ENCODE measurements around the gene CDC73. TPM values are rescaled to one million over a fixed set of nuclear protein-coding genes. Genes with fewer than 3 reads are reported as not detected.

CDC73 gene
- total and polyA plus RNA-seq, 2 experiments from 2014 or later, result 25.6 to 45.8 TPM

GRCh38 chr1:193109619-193110018 is 12.2 kb upstream of the CDC73 start:
- TF ChIP-seq, protein P1, sequence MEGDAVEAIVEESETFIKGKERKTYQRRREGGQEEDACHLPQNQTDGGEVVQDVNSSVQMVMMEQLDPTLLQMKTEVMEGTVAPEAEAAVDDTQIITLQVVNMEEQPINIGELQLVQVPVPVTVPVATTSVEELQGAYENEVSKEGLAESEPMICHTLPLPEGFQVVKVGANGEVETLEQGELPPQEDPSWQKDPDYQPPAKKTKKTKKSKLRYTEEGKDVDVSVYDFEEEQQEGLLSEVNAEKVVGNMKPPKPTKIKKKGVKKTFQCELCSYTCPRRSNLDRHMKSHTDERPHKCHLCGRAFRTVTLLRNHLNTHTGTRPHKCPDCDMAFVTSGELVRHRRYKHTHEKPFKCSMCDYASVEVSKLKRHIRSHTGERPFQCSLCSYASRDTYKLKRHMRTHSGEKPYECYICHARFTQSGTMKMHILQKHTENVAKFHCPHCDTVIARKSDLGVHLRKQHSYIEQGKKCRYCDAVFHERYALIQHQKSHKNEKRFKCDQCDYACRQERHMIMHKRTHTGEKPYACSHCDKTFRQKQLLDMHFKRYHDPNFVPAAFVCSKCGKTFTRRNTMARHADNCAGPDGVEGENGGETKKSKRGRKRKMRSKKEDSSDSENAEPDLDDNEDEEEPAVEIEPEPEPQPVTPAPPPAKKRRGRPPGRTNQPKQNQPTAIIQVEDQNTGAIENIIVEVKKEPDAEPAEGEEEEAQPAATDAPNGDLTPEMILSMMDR (IDR thresholded peaks at IDR 0.05; ENCODE audit: low read depth, low read length), result no peak
- no peaks in the 10 kb centered on the region for H3K36me3 ChIP-seq
- no peak for DNase-seq (ENCODE audit: low read depth in 1 of 2, low spot score in 1 of 2)
- no peak overlapping the region for H3K4me3 ChIP-seq
- peaks cover 4% of the 10 kb centered on the region for H3K4me1 ChIP-seq (ENCODE audit: low read depth)
- H3K27me3 ChIP-seq, result no peaks in the 10 kb centered on the region
- H3K9me3 ChIP-seq (ENCODE audit: low read depth), result no peaks in the 10 kb centered on the region
- H3K27ac ChIP-seq, result no peak overlapping the region

GRCh38 chr1:193110246-193110645 is 11.6 kb upstream of the CDC73 start:
- no peaks in the 10 kb centered on the region for H3K9me3 ChIP-seq (ENCODE audit: low read depth)
- no peaks in the 10 kb centered on the region for H3K36me3 ChIP-seq
- no peak for DNase-seq (ENCODE audit: low read depth in 1 of 2, low spot score in 1 of 2)
- H3K4me1 ChIP-seq (ENCODE audit: low read depth), result peaks cover 4% of the 10 kb centered on the region
- H3K27me3 ChIP-seq, result no peaks in the 10 kb centered on the region
- TF ChIP-seq, protein P1 (IDR thresholded peaks at IDR 0.05; ENCODE audit: low read depth, low read length), result no peak
- no peak overlapping the region for H3K27ac ChIP-seq
- no peak overlapping the region for H3K4me3 ChIP-seq

- H3K4me1 ChIP-seq (ENCODE audit: low read depth), result peaks cover 5% of the 10 kb centered on the region
- no peak overlapping the region for H3K4me3 ChIP-seq
- TF ChIP-seq, protein P1 (IDR thresholded peaks at IDR 0.05; ENCODE audit: low read depth, low read length), result no peak
- H3K27ac ChIP-seq, result no peak overlapping the region
- no peaks in the 10 kb centered on the region for H3K9me3 ChIP-seq (ENCODE audit: low read depth)
- DNase-seq (ENCODE audit: low read depth in 1 of 2, low spot score in 1 of 2), result no peak
- no peaks in the 10 kb centered on the region for H3K27me3 ChIP-seq
- no peaks in the 10 kb centered on the region for H3K36me3 ChIP-seq
Observed at GRCh38 chr1:193110864-193111263, 11.0 kb upstream of the CDC73 start.

DNA sequence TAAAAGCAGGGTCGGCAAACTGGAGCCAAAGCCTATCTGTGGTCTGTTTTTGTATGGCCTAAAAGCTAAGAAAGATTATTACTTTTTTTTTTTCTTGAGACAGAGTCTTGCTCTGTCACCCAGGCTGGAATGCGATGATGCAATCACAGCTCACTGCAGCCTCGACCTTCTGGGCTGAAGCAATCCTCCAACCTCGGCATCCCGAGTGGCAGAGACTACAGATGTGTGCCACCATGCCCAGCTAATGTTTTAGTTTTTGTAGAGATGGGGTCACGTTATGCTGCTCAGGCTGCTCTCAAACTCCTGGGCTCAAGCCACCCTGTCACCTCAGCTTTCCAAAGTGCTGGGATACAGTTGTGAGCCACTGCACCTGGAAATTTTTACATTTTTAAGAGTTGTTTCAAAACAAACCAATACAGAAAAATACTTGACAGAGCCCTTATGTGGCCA is 10.2 kb upstream of the CDC73 start:
- no peaks in the 10 kb centered on the region for H3K27me3 ChIP-seq
- H3K4me3 ChIP-seq, result no peak overlapping the region
- TF ChIP-seq, protein P1 (IDR thresholded peaks at IDR 0.05; ENCODE audit: low read depth, low read length), result no peak
- H3K36me3 ChIP-seq, result no peaks in the 10 kb centered on the region
- no peak overlapping the region for H3K27ac ChIP-seq
- H3K9me3 ChIP-seq (ENCODE audit: low read depth), result no peaks in the 10 kb centered on the region
- DNase-seq (ENCODE audit: low read depth in 1 of 2, low spot score in 1 of 2), result peak; percentile 20 to 91
- peaks cover 7% of the 10 kb centered on the region for H3K4me1 ChIP-seq (ENCODE audit: low read depth)

GRCh38 chr1:193113258-193113991 is 8.4 kb upstream of the CDC73 start:
- no peak for DNase-seq (ENCODE audit: low read depth in 1 of 2, low spot score in 1 of 2)
- TF ChIP-seq, protein P1 (IDR thresholded peaks at IDR 0.05; ENCODE audit: low read depth, low read length), result no peak
- Histone ChIP-seq H3K27me3 (no peaks in the 10 kb centered on the region), H3K36me3 (no peaks in the 10 kb centered on the region), H3K4me1 (ENCODE audit: low read depth) (peaks cover 7% of the 10 kb centered on the region), H3K4me3 (no peak overlapping the region), H3K9me3 (ENCODE audit: low read depth) (no peaks in the 10 kb centered on the region), H3K27ac (no peak overlapping the region)

Data from cardiac muscle cell (in vitro differentiated cells and primary cell).